Kidney epithelial cell (primary cell): ENCODE results near the gene PRKG2. TPM values are rescaled to one million over a fixed set of nuclear protein-coding genes. Genes with fewer than 3 reads are reported as not detected.

Experiments
- DNase-seq: peaks from one replicate; pipeline ENCODE4 v3.0.0-alpha.2; 2010; ENCODE audit warnings: low read depth
- H3K27me3 ChIP-seq: 2 replicates; pipeline ENCODE4 v1.6.0; 2011; ENCODE audit warnings: low read length; ENCODE audit not compliant: control insufficient read depth, insufficient read depth
- H3K36me3 ChIP-seq: 2 replicates; pipeline ENCODE4 v1.5.1; 2011; ENCODE audit warnings: low read length; ENCODE audit not compliant: control insufficient read depth, insufficient read depth
- H3K4me3 ChIP-seq: 2 replicates; pipeline ENCODE4 v1.5.1; 2011; ENCODE audit warnings: low read depth, mild to moderate bottlenecking, control low read depth, low read length
- total RNA-seq: library from RNA; depleted of rRNA; stranded (reverse); fragments of >200 nt; gene quantifications from 2 replicates; pipeline ENCODE4 v1.2.3, GENCODE V29; 2015
- TF ChIP-seq, protein P1 (sequence below): IDR thresholded peaks from 2 replicates; pipeline ENCODE4 v1.5.1; 2011; ENCODE audit warnings: mild to moderate bottlenecking, moderate library complexity, low read length, control low read depth, inconsistent platforms; ENCODE audit not compliant: insufficient read depth, poor library complexity, severe bottlenecking

Gene PRKG2
- total RNA-seq, 1 donor from 2014 or later: 2.3 TPM

- Histone ChIP-seq H3K27me3 (no peaks in the 10 kb centered on the region), H3K4me3 (no peak overlapping the region), H3K36me3 (no peaks in the 10 kb centered on the region)
- DNase-seq: no peak
- TF ChIP-seq, protein P1, sequence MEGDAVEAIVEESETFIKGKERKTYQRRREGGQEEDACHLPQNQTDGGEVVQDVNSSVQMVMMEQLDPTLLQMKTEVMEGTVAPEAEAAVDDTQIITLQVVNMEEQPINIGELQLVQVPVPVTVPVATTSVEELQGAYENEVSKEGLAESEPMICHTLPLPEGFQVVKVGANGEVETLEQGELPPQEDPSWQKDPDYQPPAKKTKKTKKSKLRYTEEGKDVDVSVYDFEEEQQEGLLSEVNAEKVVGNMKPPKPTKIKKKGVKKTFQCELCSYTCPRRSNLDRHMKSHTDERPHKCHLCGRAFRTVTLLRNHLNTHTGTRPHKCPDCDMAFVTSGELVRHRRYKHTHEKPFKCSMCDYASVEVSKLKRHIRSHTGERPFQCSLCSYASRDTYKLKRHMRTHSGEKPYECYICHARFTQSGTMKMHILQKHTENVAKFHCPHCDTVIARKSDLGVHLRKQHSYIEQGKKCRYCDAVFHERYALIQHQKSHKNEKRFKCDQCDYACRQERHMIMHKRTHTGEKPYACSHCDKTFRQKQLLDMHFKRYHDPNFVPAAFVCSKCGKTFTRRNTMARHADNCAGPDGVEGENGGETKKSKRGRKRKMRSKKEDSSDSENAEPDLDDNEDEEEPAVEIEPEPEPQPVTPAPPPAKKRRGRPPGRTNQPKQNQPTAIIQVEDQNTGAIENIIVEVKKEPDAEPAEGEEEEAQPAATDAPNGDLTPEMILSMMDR: no peak
These were observed 112.9 kb downstream of the PRKG2 start for GRCh38 chr4:81102107-81102506.

- TF ChIP-seq, protein P1: no peak
- Histone ChIP-seq H3K27me3 (no peaks in the 10 kb centered on the region), H3K4me3 (no peak overlapping the region), H3K36me3 (no peaks in the 10 kb centered on the region)
- DNase-seq: no peak
These were observed 118.5 kb downstream of the PRKG2 start for GRCh38 chr4:81096566-81096965.

GRCh38 chr4:81095389-81095788 is 119.6 kb downstream of the PRKG2 start:
- Histone ChIP-seq H3K36me3 (no peaks in the 10 kb centered on the region), H3K27me3 (no peaks in the 10 kb centered on the region), H3K4me3 (no peak overlapping the region)
- TF ChIP-seq, protein P1: no peak
- DNase-seq: no peak

DNA sequence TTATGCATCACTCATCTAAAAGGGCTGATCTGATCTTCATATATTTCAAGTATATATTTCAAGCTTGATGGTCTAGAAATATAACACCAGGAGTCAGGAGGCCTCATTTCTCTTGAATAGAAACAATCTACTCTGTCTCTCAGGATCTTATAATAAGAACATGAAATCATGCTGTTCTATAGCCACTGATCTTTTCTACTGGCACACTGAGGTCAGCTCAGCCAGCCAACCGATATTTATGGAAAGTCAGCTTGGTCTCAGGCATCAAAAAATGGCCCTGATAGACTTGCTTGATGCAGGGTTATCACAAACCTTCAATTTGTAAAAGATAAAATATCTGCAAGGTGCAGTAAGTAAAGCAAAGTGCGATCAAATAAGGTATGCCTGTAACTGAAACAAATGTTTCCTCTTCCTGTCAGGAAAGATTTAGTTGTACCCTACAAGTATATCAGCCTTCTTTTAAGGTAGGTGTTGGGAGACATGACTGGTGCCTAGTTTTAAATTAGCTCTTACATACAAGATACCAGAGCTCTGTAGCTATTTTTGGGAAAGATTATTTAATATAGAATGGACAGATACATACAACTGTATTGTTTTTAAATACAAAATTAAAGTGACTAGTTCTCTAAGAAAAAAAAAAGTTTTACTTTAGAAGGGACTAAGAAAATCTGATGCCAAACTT is 121.2 kb downstream of the PRKG2 start:
- Histone ChIP-seq H3K36me3 (no peaks in the 10 kb centered on the region), H3K4me3 (no peak overlapping the region), H3K27me3 (no peaks in the 10 kb centered on the region)
- DNase-seq: no peak
- TF ChIP-seq, protein P1: no peak

DNA sequence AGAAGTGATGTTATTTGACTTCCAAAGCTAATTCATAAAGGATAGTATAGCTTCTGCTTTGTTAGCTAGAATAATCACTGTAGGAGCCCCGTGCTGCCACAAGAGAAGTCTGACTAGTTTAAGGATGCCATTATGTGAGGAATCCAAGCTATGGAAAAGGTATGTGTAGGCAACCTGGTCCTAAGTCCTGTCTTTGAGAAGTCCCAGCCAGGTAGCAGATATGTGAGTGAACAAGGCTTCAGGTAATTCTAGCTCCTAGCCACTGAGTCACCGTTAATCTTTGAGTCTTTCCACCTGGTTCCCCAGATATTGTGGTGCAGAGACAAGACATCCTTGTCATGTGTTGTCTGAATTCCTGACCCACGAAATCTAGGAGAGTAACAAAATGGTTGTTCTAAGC is 129.0 kb downstream of the PRKG2 start:
- TF ChIP-seq, protein P1: no peak
- Histone ChIP-seq H3K27me3 (no peaks in the 10 kb centered on the region), H3K36me3 (no peaks in the 10 kb centered on the region), H3K4me3 (no peak overlapping the region)
- no peak for DNase-seq

GRCh38 chr4:81085291-81085690 is 129.7 kb downstream of the PRKG2 start:
- DNase-seq: no peak
- H3K27me3 ChIP-seq: no peaks in the 10 kb centered on the region
- TF ChIP-seq, protein P1: no peak
- no peaks in the 10 kb centered on the region for H3K36me3 ChIP-seq
- no peak overlapping the region for H3K4me3 ChIP-seq
